NK-92 (cell line): ENCODE measurements around the gene IGFBPL1.

Source experiments
- DNase-seq: peaks from one replicate; lab custom pipeline; 2025; ENCODE audit not compliant: unreplicated experiment; lab: John Stamatoyannopoulos, UW

The IGFBPL1 gene

DNA sequence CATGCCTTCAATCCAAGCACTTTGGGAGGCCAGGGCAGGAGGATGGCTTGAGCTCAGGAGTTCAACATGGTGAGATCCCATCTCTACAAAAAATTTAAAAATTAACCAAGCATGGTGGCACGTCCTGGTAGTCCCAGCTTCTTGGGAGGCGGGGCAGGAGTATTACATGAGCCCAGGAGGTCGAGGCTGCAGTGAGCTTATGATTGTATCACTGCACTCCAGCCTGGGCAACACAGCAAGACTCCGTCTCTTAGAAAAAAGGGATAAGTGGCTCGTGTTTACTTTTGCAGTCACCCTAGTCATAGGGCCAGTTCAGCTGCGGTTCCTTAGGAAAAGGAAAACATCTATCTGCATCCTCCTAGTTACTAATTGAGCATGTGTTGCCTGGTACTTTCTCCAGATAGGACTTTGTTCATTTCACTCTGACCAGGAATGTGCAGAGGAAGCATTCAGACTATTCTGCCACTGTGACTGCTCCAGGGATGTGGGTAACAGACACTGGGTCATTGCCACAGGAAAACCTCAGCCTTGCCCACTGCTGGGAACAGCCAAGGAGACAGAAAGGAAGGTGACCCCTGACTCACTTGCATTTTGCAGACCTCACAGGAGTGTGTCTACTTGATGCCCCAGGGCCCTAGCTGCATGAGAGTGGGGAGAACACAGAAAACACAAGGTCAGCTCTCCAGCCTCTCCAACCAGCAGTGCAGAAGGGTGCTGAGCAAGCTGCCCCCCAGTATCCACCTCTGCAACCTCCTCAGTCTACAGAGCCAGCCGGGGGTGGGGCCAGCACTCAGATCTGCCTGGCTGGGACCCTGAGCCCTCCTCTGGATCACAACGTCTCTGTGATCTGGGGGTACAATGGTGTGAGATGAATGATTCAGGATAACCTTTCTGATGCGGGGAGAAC is 65.6 kb downstream of the IGFBPL1 start:
- DNase-seq, result no peak

DNA sequence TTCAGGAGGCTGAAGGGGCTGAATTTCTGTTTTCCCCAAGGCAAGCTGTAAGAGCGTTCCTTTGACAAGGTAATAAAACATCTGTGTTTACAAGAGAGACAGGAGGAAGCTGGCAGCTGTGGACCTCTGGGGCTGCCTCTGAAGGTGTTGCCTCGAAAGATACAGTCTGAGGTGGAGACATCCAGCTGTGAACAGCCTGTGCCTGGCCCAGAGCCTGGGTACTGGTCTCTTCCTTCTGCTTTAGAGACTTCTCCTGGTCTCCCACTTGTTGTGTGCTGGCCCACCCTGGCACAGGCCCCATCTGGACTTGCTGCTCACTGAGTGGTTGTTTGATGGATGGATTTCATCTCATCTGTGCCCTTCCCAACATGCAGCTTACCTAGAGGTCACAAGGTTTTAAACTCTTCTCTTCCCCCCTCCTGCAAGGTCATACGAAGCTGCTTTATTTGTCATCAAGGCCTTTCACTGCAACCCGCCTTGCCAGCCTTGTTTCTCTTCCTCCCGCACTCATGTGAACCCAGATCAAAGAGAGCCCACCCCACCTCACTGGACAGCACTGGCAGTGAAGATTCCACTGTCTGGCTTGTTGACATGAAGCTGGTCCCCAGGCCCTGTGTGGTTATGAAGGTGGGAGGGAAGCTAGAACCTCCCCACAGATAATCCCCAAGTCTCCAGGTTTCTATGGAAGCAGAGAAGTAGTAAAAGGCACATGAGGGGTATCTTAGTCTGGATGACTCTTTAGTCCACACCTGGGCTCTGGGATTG is 66.7 kb downstream of the IGFBPL1 start:
- no peak for DNase-seq

DNA sequence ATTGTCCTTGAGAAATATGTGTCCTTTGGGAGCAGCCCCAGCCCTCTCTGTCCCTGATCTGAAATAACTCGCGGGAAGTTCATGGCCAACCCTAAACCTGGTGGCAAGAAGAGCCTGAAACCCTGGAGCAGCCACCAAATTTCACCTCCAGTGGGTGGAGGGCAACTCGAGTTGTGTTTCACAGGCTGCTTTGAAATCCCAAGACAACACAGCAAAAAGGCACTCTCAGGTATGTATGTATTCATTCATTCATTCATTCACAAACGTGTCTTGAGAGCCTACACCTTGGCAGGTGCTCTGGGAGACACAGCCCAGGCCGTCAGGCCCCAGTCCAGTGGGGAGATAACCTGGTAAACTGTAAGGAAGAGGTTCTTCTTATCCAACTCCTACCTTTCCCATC is 67.4 kb downstream of the IGFBPL1 start:
- no peak for DNase-seq
